Measurements from ENCODE around the gene ANKRD2.

DNA sequence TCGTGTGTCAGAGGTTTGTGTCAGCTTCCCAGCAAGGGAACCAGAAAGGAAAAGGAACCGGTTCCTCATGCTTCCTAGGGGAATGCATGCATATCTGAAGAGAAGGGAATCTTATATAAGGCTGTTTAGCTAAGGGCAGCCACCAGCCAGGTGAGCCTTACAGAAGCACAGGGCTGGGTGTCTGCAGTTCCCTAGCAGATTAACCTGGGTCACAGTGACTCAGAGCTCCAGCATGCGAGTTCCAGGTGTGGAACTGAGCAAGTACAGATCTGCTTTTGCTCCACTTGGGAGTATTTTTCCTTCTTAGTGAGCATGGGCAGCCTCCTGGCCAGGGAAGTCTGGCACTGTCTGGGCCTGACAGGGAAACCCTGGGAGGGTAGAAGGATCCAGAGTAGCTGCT is 957 bp upstream of the ANKRD2 start:
- TF ChIP-seq, protein P1, sequence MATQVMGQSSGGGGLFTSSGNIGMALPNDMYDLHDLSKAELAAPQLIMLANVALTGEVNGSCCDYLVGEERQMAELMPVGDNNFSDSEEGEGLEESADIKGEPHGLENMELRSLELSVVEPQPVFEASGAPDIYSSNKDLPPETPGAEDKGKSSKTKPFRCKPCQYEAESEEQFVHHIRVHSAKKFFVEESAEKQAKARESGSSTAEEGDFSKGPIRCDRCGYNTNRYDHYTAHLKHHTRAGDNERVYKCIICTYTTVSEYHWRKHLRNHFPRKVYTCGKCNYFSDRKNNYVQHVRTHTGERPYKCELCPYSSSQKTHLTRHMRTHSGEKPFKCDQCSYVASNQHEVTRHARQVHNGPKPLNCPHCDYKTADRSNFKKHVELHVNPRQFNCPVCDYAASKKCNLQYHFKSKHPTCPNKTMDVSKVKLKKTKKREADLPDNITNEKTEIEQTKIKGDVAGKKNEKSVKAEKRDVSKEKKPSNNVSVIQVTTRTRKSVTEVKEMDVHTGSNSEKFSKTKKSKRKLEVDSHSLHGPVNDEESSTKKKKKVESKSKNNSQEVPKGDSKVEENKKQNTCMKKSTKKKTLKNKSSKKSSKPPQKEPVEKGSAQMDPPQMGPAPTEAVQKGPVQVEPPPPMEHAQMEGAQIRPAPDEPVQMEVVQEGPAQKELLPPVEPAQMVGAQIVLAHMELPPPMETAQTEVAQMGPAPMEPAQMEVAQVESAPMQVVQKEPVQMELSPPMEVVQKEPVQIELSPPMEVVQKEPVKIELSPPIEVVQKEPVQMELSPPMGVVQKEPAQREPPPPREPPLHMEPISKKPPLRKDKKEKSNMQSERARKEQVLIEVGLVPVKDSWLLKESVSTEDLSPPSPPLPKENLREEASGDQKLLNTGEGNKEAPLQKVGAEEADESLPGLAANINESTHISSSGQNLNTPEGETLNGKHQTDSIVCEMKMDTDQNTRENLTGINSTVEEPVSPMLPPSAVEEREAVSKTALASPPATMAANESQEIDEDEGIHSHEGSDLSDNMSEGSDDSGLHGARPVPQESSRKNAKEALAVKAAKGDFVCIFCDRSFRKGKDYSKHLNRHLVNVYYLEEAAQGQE (IDR thresholded peaks at IDR 0.05; ENCODE audit: low read depth), result no peak
- TF ChIP-seq TEAD4 (IDR thresholded peaks at IDR 0.05), result 0 out of 2 replicates have a peak, but pooled peaks have one; percentile 25
- TF ChIP-seq, protein P2, sequence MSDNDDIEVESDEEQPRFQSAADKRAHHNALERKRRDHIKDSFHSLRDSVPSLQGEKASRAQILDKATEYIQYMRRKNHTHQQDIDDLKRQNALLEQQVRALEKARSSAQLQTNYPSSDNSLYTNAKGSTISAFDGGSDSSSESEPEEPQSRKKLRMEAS (IDR thresholded peaks at IDR 0.05), result no peak; the same call in 1 of the 2 replicates
- no peak for TF ChIP-seq CREB1 (IDR thresholded peaks at IDR 0.05; ENCODE audit: low read depth)
- TF ChIP-seq RAD21 (IDR thresholded peaks at IDR 0.05; ENCODE audit: low read depth), result no peak

Measured in Ishikawa (cell line).